OCI-M2 (cell line): ENCODE data around the gene TFAP2C.
"Not testable (repeated sequence)": the region's sequence is repeated elsewhere in the genome, so short reads cannot be mapped to it uniquely, and the experiment has no call there.

Source experiments
- DNase-seq: peaks from one replicate; lab custom pipeline; 2025; ENCODE audit not compliant: unreplicated experiment; lab: John Stamatoyannopoulos, UW

The TFAP2C gene

DNA sequence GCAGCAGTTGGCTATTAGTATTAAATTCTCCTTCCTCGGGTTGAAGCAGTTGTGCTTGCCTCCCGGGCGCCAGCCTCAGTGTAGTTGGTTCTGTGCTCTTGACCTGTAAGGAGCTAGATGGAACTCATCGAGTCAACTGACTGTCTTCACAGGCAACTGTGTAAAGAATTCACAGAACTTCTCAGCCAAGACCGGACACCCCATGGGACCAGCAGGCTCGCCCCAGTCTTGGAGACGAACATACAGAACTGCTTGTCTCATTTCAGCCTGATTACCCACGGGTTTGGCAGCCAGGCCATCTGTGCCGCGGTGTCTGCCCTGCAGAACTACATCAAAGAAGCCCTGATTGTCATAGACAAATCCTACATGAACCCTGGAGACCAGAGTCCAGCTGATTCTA lies 8.5 kb downstream of the TFAP2C start:
- no peak for DNase-seq

DNA sequence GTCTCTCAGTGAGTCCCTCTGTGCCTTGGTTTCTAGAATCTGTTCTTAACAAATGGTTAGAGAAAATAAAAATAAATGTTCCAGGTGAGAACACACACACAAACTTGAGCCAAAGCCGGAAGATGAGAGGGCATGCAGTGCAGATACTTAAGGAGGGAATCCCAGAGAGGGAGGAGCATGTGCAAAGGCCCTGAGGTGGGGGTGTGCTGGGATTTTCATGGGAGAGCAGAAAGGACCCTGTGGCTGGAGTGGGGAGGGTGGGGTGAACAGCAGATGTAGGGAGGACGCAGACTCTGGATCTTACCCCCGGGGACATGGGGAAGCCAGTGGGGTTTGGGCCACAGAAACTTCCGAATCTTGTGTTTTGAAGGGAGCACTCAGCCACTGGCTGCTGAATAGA lies 17.5 kb downstream of the TFAP2C start:
- no peak for DNase-seq

DNA sequence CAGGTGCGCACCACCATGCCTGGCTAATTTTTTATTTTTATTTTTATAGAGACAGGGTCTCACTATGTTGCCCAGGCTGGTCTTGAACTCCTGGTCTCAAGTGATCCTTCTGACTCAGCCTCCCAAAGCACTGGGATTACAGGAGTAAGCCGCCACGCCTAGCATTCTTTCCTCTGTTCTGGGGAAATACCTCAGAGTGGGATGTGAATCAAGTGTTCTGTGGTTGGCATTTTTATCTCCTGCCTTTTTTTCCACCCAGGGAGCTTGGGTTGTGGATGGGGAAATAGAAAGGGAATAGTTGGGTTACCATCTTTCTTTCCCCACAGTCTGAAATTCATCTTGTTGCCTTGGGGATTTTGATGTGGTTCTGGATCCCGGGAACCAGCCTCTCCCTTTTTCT lies 24.1 kb downstream of the TFAP2C start:
- no peak for DNase-seq

DNA sequence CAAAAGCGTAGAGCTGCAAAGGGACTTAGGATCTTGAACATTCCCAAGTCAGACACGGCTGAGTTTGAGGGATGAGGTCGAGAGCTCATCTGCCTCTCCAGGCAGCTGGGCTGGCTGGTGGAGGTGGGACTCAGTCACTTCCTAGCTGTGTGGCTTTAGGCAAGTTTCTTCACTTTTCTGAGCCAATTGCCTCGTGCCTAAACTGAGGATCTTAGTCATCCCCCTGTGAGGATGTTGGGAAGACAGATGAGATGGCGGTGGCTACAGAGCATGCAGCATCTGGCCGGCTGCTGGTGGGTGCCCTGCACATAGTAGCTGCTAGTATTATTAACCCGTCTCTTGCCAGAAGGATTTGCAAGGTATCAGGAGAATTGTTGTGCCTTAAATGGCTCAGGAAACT lies 27.5 kb downstream of the TFAP2C start:
- no peak for DNase-seq

DNA sequence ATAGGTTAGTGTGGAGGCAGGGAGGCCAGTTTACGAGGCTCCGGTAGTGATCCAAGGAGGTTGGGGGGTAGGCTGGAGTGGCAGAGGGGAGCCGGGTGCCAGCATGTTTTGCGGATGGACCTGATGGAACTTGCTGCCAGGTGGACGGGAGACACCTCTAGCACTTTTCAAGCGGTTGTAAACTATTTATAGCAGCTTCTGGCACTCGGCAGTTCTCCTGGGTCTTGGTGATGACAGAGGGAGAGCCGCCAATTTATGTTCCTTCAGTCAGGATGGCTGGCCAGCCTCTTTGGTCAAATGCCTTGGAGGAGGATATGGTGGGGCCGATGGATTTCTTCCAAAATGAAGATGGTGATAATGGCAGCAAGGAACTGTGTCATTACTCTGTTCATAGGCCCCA lies 28.8 kb downstream of the TFAP2C start:
- no peak for DNase-seq

DNA sequence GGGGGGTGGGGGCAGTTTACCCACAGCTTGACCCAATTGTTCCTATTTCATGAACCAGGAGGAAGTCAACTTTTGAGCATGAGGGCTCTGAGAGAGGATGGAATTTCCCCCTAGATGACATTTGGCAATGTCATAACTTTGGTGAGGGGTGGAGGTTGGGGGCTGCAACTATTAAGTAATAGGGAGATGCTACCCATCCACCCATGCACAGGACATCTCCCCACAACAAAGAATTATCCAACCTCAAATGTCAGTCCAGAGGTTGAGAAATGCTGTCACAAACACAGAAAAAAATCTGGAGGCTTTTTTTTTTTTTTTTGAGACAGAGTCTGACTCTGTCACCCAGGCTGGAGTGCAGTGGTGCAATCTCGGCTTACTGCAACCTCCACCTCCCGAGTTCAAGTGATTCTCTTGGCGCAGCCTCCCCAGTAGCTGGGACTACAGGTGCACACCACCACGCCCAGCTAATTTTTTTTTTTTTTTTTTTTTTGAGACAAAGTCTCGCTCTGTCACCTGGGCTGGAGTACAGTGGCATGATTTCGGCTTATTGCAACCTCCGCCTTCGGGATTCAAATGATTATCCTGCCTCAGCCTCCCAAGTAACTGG lies 29.3 kb downstream of the TFAP2C start:
- DNase-seq, result not testable (repeated sequence)

DNA sequence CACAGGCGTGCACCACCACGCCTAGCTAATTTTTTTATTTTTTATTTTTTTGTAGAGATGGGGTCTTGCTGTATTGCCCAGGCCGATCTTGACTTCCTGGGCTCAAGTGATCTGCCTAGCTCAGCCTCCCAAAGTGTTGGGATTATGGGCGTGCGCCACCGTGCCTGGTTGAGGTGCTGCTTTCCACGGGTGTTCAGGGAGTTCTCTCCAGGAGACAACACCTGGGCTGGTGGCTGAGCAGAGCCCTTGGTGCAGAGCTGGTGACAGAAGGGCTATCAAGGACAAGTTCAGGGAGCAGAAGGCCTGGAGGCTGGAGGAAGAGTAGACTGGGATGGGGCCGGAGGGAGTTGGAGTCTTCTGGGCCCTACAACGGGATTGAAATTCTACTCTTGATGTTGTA lies 34.6 kb downstream of the TFAP2C start:
- no peak for DNase-seq

DNA sequence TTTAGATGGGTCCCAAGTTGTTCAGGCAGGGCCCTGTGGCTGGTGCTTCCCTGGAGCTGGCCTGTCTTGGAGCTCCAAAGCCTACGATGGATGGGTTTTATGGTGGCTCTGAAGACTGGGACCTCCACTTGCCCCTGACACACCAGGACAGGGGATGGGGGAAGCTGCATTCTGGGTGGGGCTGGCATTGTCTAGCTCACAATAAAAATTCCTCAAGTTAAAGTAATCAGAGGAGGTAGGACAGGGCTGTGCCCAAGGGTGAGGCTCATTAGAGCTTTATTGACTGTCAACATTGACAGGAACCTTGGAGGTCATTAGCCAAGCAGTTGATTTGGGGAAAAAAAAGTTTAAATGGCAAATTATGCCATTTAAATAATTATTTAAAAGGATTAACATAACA lies 35.7 kb downstream of the TFAP2C start:
- no peak for DNase-seq

DNA sequence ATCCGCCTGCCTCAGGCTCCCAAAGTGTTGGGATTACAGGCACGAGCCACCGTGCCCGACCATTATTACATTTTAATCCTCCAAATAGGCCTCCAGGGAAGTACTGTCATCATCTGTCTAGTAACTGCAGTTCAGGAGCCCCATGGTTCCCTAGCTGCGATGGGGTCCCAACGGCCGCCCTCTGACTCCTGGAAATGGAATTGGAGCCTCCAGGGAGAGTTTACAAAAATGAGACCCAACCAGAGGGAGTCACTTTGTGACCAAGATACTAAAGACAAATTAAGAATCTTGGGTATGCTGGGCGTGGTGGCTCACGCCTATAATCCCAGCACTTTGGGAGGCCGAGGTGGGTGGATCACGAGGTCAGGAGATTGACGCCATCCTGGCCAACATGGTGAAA lies 36.7 kb downstream of the TFAP2C start:
- DNase-seq, result no peak

DNA sequence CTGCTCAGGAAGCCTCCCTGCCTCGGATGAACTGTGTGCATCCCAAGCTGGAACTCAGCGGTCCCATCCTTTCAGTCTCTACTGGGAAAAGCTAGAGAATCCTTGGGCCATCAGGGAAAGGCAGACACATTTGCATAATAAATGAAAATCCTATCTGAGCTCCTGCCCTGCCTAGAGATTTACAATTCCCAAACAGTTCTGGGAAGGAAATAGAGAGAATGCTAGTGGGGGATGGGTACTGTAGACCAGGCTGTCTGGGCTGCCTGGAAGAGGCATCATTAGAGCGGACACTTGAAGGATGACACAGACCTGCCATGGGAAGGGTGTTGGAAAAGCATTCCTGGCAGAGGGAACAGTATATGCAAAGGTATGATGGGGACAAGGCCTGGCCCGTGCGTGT lies 44.3 kb downstream of the TFAP2C start:
- no peak for DNase-seq

DNA sequence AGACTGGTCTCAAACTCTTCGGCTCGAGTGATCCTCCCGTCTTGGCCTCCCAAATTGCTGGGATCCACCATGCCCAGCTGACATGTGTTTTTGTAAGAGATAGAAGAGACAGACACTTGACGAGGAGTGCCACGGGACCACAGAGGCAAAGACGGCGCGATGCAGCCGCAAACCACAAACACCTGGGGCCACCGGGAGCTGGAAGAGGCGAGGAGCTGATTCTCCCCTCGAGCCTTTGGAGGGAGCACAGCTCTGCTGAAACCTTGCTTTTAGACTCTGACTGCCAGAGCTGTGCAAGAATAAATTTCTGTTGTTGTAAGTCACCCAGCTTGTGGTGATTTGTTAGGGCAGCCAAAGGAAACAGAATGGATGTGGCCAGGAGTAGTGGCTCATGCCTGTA lies 46.9 kb downstream of the TFAP2C start:
- no peak for DNase-seq

DNA sequence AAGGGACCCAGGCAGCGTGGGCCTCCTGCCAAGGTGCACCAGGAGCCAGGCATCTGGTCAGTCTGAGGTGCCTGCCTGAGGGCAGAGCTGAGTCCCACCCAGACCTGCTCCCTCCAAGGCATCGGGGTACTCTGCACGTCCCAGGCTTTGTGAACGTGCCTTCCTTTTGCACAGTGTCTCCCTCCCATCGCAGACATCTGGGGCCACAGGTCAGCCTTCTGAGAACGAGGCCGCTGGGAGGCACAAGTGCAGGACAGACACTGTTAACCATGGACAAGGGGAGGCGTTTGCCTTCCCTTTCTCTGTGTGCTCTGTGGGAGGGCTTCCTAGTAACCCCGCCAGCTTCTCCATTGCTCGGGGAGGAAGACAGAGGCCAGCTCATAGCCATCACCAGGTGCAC lies 47.6 kb downstream of the TFAP2C start:
- no peak for DNase-seq

DNA sequence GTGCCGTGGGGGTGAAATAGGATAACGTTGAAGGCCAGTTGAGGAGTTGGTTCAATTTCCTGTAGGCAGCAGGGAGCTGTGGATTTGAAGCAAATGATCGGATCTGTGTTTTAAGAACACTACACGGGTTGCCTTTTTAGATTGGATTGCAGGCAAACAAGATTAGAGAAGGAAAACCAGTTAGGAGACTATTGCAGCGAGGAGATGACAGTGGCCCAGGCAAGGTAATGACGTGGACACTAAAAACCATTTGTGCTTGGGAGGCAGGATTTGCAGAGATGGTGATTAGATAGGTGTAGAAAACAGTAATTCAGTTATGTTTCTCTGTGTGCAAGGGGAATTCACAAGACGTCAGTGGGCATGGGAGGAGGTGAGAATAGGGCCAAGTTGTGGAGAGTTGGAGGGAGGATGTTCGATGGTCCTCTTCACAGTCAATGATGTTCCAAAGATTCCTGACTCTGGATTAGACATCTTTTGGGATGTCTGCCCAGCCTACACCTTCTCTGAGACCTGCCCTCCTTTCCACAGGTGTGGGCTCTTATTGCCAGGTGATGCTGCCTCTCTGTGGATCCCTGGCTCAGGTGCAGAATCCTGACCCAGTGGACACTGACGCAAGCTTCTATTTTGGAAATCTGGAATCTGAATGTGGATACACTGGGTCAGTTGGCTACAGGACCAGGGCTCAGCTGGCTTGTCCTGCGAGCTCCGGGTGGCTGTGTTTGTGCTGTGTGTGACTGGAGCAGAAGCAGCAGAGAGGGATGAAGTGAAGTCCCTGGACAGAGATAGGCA lies 54.2 kb downstream of the TFAP2C start:
- no peak for DNase-seq

DNA sequence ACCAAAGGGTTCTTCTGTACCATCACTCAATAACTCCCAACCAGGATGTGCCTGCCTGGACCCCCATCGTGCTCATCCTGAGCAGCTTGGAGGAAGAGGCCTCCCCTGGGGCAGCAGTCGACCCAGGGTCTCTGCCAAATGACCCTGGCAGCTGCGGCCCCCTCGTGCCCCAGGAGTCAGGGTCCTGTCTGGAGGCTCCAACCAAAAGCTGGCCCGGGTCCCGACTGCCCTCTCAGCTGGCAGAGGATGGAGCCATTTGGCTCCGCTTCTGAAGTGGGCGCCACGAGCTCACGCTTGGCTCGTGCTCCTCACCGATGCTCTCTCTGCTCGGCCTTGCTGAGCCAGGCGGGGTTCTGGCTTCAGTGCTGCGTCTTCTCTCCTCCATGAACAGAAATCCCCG lies 56.8 kb downstream of the TFAP2C start:
- no peak for DNase-seq

DNA sequence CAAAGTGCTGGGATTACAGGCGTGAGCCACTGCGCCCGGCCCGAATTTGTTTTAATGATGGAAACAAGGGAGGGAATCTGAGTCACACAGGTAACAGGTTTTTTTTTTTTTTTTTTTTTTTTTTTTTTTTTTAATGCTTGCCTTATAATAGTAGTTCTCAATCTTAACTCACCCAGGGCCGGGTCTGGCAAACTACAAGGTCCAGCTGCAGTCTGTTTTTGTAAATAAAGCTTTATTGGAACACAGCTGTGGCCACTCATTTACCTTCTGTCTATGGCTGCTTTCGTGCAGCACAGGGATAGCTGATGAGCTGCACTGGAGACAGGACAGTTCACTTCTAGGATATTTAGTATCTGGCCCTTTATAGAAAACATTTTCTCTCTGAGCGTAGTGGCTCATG lies 58.0 kb downstream of the TFAP2C start:
- no peak for DNase-seq

DNA sequence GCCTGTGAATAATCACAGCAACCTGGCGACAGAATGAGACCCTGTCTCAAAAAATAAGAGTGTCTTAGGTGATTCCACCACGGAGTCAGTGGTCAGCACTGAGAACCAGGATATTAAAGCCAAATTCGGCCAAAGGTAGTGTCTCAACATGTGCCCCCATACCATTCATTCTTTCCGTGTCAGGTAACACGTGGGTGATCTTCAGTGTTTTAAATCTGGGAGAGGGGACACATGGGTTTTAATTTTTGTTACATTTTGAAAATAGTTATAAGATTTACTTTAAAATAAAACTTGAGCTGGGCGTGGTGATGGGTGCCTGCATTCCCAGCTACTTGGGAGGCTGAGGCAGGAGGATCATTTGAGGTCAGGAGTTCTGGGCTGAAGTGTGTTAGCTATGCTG lies 59.0 kb downstream of the TFAP2C start:
- DNase-seq, result no peak
